NB4 (cell line): Measurements from ENCODE around the gene MYO1G.

Experiments used
- CTCF ChIP-seq: IDR thresholded peaks from one replicate; pipeline ENCODE4 v1.5.1; 2012; ENCODE audit warnings: low read depth, low read length
- MAX ChIP-seq: IDR thresholded peaks from 2 replicates; pipeline ENCODE4 v1.6.1; 2011; ENCODE audit warnings: low read depth, low read length
- MYC ChIP-seq: IDR thresholded peaks from 2 replicates; pipeline ENCODE4 v1.6.1; 2011; ENCODE audit warnings: low read depth, low read length
- POLR2A ChIP-seq: IDR thresholded peaks from 2 replicates; pipeline ENCODE4 v1.6.1; 2011; ENCODE audit warnings: mild to moderate bottlenecking; ENCODE audit not compliant: insufficient read length; ENCODE audit errors: extremely low read depth

- TF ChIP-seq CTCF (no peak), POLR2A (no peak), MYC (no peak), MAX (no peak)
Measured at GRCh38 chr7:44995555-44996493, 17.0 kb upstream of the MYO1G start.
